AG09309 (cell line): ENCODE measurements around the gene C11orf98.
"Not testable (repeated sequence)": the region's sequence is repeated elsewhere in the genome, so short reads cannot be mapped to it uniquely, and the experiment has no call there.

Experiments used
- DNase-seq: peaks from one replicate; pipeline ENCODE4 v3.0.0-alpha.2; 2010; ENCODE audit warnings: low read depth
- H3K4me3 ChIP-seq: 2 replicates; pipeline ENCODE4 v1.5.1; 2011; ENCODE audit warnings: mild to moderate bottlenecking, low read depth, low read length, moderate library complexity; ENCODE audit not compliant: control insufficient read depth
- CTCF ChIP-seq: IDR thresholded peaks from 2 replicates; pipeline ENCODE4 v1.5.1; 2011; ENCODE audit warnings: mild to moderate bottlenecking, low read depth, low read length, inconsistent platforms; ENCODE audit not compliant: insufficient read depth, control insufficient read depth; ENCODE audit errors: missing control alignments

The C11orf98 gene

GRCh38 chr11:62644220-62644619, 20.8 kb downstream of the C11orf98 start:
- no peak overlapping the region for H3K4me3 ChIP-seq
- DNase-seq = no peak
- no peak for TF ChIP-seq CTCF

- no peak overlapping the region for H3K4me3 ChIP-seq
- no peak for DNase-seq
- TF ChIP-seq CTCF = no peak
Measured at GRCh38 chr11:62632492-62632891, 32.5 kb downstream of the C11orf98 start.

- DNase-seq = no peak
- TF ChIP-seq CTCF = no peak
- no peak overlapping the region for H3K4me3 ChIP-seq
Measured at GRCh38 chr11:62627713-62628112, 37.3 kb downstream of the C11orf98 start.

GRCh38 chr11:62622476-62623089, 42.4 kb downstream of the C11orf98 start:
- DNase-seq = no peak
- H3K4me3 ChIP-seq = no peak overlapping the region; the same call in 1 of the 2 replicates
- TF ChIP-seq CTCF = no peak

GRCh38 chr11:62621567-62622470, 43.2 kb downstream of the C11orf98 start, which contains the start of gene B3GAT3:
Gene B3GAT3, minus strand, starts transcription at chr11:62621986. Its CDS starts 39 bp downstream, at chr11:62621947.
- peak; percentile 6 for TF ChIP-seq CTCF
- DNase-seq = peak; percentile 91
- H3K4me3 ChIP-seq = peak within 1 kb of the TSS; percentile 61

GRCh38 chr11:62621027-62621566, 43.9 kb downstream of the C11orf98 start:
- no peak for TF ChIP-seq CTCF
- H3K4me3 ChIP-seq = peak overlapping the region; percentile 61
- no peak for DNase-seq

- H3K4me3 ChIP-seq, DNase-seq: not testable (repeated sequence)
Measured at GRCh38 chr11:62616957-62617356, 48.1 kb downstream of the C11orf98 start.
